ENCODE measurements around the gene SPARCL1.

DNA sequence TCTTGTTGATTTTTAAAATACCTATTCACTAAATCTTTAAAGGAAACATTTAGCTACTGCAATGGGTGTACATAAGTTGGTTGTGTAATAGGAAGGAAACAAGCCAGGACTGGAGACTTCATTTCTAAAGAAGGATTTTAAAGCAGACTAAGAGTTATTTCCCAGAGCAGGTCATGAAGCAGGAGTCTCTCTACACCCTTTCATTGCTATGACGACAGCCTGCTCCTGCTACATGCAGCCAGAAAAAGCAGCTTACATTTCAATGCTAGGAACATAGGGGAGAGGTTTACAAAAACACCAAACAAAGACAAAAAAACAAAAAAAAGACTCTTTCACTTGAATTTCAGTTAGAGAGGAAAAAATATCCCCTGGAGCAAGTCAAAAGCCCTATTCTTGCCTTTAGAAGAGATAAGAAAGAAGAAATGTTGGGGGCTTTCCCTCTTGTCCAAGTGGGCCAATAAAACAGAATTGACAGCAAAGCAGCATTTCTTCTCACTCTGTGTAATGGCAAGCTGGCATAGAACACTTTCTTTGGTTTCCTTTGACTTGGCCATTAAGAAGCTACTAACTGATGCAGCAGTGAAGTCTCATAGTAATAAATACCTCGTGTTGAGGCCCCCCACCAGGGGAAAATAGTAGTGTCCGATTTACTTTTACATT lies 3.4 kb downstream of the SPARCL1 start:
- TF ChIP-seq, protein P1, sequence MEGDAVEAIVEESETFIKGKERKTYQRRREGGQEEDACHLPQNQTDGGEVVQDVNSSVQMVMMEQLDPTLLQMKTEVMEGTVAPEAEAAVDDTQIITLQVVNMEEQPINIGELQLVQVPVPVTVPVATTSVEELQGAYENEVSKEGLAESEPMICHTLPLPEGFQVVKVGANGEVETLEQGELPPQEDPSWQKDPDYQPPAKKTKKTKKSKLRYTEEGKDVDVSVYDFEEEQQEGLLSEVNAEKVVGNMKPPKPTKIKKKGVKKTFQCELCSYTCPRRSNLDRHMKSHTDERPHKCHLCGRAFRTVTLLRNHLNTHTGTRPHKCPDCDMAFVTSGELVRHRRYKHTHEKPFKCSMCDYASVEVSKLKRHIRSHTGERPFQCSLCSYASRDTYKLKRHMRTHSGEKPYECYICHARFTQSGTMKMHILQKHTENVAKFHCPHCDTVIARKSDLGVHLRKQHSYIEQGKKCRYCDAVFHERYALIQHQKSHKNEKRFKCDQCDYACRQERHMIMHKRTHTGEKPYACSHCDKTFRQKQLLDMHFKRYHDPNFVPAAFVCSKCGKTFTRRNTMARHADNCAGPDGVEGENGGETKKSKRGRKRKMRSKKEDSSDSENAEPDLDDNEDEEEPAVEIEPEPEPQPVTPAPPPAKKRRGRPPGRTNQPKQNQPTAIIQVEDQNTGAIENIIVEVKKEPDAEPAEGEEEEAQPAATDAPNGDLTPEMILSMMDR (IDR thresholded peaks at IDR 0.05; ENCODE audit: low read length) = no peak
- TF ChIP-seq EZH2 (optimal IDR thresholded peaks at IDR 0.05; ENCODE audit: low read depth, low read length) = no peak

Data from MM.1S (cell line).